Stimulated activated CD8-positive, alpha-beta memory T cell treated with anti-CD3 and anti-CD28 coated beads, Interleukin-4, amount 100 ng/mL, for 48 hours (primary cell): ENCODE results near the gene WSB2.
"Not testable (repeated sequence)": the region's sequence is repeated elsewhere in the genome, so short reads cannot be mapped to it uniquely, and the experiment has no call there.

ENCODE experiments used
- DNase-seq: peaks from one replicate; pipeline ENCODE4 v3.0.0-alpha.2; 2020

WSB2 gene

DNA sequence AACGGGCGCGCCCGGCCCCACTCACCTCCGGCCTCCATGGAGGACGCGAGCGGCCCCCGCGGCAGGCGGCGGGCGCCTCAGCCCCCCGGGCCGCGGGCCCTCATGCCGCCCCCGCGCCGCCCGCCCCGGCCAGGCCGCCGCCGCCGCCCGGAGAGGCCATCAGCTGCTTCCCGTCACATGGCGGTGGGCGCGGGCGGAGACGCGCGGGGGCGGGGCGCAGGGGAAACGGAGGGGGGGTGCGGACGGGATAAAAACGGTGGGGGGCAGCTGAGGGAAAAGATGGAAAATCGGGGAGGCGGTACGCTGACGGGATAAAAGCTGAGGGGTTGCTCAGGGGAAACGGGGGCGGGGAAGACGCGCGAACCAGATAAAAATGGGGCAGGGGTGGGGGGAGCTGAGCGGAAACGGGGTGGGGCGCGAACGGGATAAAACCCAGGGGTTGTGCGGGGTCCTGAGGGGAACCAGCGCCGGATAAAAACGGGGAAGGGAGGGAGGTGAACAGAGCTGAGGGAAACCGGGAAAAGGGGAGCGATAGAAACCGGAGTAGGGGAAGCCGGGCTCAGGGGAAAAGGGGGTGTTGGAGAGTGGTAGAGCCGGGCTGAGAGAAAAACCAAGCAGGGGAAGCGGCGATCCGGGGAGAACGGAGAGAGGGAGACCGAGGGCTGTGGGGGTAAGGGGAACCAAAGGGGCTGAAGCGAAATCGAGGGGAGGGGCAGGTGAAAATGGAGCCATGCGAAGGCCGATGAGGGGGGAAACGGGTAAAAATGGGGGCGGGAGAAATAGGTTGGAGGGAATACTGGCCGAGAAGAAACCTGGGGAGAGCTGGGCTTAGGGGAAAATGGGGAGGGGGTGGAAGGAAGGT is at the start of gene WSB2:
Gene WSB2 (minus strand): TSS at position 169 of the 862 bp plus-strand sequence. CDS start 131 bp downstream, at position 38.
- DNase-seq: peak; percentile 76

DNA sequence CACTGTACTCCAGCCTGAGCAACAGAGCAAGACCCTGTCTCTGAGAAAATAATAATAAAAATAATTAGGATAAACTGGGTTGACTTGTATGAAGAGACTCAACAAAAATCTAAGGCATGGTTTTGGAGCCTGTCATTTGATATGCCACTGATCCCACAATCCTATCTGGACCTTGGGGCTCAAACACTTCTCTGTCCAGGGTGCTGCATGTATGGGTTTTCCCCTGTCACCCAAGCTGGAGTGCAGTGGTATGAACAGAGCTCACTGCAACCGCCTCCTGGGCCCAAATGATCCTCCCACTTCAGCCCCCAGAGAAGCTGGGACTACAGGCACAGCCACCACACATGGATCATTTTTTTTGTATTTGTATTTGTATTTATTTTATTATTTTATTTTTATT is 48.1 kb upstream of the WSB2 start:
- DNase-seq: no peak

DNA sequence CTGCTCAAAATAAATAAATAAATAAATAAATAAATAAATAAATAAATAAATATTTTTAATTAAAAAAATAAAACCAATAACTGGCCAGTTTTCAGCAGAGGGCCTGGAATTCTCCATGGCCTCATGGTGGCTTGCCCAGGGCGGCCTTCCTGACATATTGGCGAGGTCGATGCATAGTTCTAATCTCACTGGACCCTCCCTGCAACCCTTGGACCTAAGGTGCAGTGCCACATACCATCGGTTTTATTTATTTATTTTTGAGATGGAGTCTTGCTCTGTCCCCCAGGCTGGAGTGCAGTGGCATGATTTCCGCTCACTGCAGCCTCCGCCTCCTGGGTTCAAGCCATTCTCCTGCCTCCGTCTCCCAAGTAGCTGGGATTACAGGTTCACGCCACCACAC is 46.7 kb upstream of the WSB2 start:
- no peak for DNase-seq

DNA sequence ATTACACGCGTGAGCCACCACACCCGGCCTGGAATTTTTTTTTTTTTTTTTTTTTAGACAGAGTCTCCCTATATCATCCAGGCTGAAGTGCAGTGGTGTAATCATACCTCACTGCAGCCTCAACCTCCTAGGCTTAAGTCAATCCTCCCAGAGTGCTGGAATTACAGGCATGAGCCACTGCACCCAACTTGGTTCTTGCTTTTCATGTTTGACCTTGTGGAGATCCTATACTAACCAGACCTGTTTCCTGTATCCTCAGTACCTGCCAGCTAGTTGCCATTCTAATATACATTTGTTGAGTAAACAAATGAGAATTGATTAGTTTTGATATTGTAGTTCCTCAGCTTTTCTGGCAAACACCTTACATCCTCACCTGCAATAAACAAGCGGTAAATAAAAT is 46.0 kb upstream of the WSB2 start:
- no peak for DNase-seq

DNA sequence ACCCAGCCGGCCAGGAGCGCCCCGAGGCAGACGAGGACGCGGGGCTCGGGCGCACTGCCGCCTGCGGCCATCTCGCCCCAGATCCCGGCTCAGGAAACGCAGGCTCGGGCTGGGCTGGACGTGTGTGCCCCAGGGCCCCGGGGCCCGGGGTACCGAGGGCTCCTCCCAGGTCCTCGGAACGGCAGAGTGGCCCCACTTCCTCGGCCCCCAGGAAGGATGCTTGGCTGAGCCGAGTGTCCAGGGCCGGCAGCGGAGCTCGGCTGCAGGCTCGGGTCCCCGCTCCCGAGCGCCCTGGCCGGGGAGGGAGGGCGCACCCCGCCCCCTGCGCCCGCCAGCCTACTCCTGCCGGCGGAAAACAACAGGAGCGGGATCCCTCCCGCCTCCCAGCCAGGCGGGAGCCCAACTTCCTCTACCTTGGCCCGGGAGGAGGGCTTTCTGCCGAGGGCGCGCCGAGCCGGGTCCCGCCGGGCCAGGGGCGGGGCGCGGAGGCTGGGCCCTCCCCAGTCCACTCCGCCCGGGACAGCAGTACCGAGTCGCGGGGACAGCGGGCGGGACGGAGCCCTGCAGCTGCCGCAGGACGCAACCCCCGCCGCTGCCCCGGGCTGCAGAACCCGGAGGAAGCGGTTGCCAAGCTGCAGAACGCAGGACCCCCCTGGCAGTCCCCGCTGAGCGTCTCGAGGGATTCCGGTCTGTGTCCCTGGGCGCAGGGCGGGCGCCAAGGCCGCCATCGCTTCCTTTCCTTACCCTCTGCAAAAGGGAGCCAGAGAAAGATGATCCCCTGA is 42.8 kb upstream of the WSB2 start, which contains the start of gene VSIG10:
Gene VSIG10 (minus strand): TSS at position 411 of the 782 bp plus-strand sequence. CDS start 340 bp downstream, at position 71.
- peak; percentile 38 for DNase-seq

DNA sequence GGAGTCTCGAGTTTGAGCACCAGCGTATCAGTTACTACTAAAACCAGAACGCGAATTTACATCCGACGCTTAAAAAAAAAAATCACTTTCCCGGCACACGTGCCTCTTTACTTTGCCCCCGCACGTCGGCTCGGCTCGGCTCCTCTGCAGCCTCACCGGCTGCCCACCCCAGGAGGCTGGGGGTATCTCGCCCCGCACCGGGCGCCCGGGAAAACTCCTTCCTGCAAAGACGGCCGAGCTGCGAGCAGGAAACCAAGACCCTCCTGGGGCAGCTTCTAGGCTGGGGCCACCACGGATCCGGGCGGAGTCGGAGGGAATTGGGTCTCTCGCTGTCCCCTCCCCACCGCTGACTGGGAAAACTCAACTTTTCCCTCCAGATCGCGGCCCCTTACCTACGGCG is 42.2 kb upstream of the WSB2 start:
- no peak for DNase-seq

DNA sequence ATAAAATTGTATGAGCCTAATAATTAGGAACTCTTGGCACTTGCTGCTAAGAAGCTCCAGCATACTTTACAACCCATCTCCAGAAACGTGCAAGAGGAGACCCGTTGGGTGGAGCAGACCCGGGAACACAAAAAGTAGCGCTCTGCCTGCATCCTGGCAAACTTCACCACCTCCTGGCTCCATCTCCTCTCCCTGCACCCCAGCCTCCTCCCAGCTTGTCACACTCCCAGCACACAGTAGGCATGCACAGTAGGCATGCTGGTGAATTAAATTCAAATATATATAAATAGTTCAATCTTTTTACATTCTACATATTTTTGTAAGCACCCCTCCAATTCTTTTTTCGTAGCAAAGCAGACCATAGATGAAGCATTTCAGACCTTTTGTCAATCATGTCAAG is 41.6 kb upstream of the WSB2 start:
- DNase-seq: no peak

DNA sequence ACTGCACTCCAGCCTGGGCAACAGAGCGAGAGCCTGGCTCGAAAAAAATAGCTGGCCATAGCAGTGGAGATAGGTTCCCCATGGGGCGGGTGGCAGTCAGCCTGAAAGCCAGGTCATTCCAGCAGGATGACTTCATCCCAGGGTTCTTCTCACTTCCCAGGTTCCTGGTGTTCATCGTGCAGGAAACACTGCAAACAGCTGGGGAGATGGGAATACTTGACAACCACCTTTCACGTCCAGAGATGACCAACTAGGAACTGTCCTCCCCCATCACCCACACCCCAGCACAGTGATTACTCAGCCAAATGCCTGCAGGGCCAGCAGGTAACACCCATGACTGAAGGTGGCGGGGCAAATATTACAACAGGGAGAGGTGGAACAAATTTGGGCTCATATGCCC is 41.1 kb upstream of the WSB2 start:
- DNase-seq: no peak

DNA sequence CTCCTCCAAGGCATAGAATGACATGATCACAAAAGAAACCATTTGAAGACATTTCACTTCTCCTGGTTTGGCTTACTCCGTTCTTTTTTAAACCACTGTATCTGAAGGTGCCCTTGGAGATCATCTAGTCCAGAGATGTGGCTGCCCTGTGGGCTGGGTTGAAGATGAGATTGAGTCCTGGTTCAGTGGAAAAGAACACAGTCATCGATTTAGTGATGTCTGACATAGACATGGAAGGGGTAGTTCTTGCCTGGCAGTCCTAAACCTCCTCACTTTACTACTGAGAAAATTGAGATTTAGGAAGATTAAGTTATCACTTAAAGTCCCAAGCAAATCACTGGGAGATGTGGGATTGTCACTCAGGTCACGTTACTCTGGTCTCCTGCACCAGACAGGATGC is 40.1 kb upstream of the WSB2 start:
- no peak for DNase-seq

DNA sequence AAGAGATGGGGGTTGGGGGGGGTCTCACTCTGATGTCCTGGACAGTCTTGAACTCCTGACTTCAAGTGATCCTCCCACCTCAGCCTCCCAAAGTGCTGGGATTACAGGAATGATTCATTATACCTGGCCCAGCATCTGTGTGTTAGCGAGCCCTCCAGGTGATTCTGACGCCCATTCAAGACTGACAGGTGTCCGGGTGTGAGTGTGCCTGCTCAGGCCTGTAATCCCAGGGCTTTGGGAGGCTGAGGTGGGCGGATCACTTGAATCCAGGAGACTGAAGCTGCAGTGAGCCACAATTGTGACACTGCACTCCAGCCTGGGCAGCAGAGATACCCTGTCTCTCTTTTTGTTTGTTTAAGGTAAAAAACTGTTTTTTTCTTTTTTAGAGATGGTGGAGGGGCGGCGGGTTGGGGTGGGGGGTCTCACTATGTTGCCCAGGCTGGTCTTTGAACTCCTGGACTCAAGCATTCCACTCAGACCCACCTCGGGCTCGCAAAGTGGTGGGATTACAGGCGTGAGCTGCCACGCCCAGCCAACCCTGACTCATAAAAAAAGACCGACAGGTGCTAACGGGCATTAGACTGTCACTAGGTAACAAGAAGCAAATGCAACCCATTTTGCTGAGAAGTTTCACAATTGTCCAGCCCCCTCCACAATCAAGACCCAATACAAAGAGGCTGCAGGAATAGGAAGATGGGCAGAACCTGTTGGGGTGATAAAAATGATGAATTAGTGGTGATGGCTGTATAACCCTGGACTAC is 38.1 kb upstream of the WSB2 start:
- DNase-seq: no peak

DNA sequence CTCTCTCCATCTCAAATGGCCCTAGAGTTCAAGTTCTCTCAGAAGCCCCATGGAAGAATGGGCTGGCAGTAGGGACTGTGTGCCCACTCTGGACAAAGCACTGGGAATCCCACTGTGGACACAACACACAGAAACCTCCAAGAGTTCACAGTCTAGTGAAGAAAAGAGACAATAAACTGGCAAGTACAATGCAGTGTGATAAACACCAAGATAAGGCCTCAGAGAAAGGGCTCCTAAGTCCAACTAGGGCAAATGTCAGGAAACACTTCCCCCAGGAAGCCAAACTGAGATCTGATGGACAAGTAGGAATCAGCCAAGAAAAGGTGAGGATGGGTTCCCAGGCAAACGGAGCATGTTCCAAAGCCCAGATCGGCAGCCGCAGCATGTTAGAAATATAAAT is 37.4 kb upstream of the WSB2 start:
- no peak for DNase-seq

DNA sequence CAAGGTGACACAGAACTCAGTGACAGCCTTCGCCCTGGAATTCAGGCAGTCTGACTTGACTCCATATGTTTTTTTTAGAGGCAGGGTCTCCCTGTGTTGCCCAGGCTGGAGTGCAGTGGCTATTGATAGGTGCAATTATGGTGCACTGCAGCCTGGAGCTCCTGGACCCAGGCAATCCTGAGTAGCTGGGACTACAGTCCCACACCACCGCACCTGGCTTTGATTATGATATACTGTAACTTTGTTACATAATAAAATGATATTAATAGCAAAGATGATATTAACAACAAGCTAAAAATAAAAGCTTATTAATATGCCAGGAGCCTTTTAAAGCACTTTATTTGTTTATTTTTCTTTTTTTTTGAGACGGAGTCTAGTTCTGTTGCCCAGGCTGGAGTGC is 33.1 kb upstream of the WSB2 start:
- DNase-seq: no peak

DNA sequence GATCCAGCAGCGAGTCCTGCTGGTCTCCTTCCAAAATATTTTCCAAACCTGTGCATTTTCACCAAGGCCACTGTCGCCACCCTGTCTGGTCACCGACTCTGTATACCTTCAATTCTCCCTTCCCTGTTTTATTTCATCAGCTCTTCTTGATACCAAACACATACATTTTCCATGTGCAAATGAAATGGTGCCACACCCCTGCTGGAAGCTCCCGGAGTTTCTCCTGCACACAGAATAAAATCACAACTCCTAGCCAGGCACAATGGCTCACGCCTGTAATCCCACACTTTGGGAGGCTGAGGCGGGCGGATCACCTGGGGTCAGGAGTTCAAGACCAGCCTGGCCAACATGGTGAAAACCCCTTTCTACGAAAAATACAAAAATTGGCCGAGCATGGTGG is 28.8 kb upstream of the WSB2 start:
- DNase-seq: no peak

DNA sequence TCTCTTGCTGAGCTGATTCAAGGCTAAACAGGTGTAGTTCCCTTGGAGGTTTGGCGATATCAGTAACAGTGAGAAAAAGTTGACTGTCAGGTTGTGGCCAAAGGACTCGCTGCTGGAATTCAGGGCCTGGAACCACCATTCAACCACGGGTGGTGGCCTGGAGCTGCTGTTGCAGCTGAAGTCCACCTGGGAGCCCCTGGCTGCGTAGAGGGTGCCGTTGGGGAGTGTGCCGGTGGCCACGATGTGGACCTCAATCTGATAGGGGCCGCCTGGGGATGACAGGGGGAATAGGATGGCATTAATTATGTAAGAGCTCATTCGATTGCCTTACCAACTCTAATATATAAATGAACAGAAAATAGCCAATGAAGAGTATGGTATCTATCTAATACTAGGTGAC is 21.2 kb upstream of the WSB2 start:
- DNase-seq: no peak

DNA sequence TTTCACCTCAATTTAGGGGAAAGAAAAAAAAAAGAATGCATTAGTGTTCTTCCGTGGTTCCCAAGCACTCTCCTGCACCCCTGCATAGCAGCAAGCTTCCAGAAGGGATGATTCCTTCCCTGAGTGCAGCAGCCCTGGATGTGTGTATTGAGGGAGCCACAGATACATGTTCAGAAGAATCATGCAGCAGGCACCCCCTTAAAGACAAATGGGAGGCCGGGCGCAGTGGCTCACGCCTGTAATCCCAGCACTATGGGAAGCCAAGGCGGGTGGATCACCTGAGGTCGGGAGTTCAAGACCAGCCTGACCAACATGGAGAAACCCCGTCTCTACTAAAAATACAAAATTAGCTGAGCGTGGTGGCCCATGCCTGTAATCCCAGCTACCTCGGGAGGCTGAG is 20.5 kb upstream of the WSB2 start:
- DNase-seq: not testable (repeated sequence)

DNA sequence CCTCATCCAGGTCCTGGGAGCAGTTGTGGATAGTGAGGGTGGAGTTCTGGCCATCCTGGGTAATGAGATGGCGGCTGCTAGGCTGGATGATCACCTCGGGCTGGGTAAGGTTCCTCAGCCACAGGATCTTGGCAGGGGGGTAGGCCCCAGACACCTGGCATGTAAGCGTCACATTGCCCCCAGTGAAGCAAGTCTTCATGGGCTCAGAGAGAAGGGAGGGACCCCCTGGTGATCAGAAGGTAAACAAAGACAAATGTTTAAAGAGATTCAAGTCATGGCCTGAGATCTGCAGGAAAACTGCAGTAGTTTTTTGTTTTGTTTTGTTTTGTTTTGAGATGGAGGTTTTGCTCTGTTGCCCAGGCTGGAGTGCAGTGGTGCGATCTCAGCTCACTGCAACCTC is 12.8 kb upstream of the WSB2 start:
- no peak for DNase-seq

DNA sequence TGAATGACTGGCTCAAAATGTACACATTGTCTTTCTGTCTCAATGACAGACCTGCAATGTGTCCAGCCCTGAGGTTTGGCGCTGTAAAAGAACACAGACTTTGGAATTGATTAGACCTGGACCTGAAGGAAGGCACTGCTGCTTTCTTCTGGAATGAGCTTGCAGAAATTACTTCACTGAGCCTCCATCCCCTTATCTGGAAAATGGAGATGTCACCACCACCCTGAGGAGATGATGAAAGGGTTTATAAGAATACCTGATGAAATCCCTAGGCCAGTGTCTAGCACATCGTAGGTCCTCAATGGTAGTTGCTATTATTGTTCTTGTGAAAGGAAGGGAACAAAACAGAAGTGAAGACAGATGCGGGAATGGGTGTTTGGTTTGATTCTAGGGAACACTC is 9.7 kb upstream of the WSB2 start:
- no peak for DNase-seq

DNA sequence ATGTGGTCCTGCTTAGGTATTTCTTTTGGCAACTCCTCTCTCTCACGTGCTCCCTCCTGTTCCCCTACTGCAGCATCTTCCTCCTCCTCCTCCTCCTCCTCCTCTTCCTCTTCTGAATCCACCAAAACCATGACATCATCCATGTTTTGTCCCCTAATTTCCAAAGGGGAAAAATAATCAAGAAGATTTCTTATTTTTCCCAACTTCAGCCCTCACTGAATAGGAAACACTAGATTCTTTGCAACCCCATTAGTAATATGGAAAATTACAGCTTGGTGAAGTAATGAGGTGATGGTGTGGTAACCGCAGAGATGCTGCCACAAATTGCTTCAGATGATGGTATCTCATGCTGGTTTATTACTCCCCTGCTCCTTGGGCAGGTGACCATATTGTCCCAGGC is 7.5 kb upstream of the WSB2 start:
- no peak for DNase-seq

DNA sequence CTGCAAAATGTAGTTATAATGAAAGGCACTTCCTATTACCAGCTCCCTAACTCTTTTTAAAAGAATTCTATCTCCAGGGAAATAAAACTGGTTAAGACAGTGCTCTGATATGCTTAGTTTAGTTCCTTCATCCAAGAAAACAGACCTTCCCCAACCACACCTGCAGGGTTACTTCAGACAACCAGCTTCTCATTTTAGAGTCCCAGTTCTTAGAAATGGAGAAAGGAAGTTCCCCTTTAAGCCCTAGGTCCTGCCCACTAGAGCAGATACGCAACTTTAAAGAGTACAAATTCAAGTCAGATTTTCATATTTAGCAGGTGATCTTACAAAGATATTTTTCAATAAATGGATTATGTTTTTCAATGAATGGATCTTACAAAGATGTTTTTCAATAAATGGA is 4.4 kb upstream of the WSB2 start:
- DNase-seq: no peak

DNA sequence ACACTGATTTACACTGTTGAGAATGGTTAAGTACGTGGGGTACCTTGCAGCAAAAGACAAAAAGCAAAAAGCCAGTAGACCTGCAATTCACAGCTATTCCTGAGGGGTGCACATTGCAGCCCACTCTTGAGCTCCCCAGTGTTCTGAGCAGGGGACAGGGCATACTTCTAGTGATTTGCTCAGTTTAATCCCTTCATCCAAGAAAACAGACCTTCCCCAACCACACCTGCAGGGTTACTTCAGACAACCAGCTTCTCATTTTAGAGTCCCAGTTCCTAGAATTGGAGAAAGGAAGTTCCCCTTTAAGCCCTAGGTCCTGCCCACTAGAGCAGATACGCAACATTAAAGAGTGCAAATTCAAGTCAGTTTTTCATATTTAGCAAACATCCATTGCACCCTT is 3.6 kb upstream of the WSB2 start:
- no peak for DNase-seq

DNA sequence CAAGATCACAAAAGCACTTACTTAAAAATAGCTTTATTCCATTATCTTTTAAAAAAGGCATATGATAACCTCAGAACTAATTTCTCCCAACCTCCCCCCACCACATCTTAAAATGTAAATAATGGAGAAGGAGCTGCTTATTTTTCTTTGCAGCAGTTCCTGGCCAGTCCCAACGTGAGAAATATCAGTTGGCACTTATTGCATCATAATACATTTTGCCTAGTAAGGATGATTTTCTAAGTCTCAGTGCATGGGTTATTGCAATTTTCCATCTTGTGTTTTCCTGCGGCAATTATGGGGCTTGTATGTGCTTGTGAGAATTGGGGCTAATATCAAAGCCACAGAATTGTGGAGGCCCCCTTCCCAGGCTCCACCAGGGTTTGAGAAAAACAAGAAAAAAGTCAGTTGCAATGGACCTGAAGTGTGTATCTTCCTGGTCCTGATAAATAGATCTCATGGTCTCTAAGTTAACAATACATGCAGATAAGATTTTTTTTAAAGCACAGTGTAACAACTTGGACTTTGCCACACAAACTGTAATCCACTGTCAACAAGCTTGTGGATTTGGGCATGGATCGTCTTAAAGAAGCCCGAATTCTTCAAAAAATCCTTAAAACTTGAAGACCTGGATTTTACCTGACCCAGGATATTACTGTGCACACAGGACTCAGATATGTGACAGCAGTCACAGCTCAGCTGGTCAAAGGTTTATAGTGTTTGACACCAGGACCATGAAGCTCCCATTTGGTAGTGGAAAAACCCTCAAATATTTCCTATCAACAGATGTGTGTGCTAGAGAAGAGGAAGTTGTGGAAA is 2.8 kb upstream of the WSB2 start:
- DNase-seq: no peak
